GM21619 (cell line): Measurements from ENCODE around the gene SLC23A1.
A peak's percentile ranks its signal among the peaks of the same experiment; 100 is the strongest.

Experiments
- ATAC-seq: cut with Tn5 transposase; IDR thresholded peaks from one replicate; pipeline ENCODE4 v1.9.1; 2021; ENCODE audit not compliant: unreplicated experiment

SLC23A1 gene

DNA sequence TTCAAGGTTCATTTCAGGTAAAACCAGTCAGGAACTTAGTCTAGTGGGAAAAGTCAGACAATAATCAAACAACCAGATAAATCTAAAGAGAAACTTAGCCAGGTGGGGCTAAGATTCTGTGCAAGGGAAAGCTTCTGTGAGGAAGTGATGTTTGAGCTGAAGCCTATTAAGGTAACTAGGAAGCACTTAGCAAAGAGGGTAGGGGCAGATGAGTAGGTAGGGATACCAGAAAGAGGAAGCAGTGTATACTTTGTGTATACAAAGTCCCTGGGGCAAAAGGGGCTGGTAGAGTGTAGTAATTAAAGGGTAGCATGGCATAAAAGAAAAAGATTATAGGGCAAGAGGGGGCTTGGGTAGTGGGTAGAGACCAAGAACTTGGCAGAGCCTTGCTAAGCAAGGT is 24.4 kb upstream of the SLC23A1 start:
- ATAC-seq = no peak

DNA sequence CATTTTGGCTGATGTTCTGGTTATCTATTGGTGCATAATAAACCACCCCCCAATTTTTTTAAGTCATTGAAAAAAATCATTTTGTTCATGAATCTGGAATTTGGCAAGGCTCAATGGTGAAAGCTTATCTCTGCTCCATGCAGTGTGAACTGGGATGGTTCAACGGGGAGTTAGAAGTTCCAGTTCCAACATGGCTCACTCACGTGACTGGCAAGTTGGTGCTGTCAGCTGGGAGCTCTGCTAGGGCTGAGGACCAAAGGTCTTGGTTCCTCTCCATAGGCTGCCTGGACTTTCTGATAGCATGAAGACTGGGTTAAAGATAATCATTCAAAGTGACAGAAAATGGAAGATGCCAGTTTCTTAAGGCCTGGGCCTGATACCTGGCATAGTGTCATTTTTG is 23.9 kb upstream of the SLC23A1 start:
- no peak for ATAC-seq

DNA sequence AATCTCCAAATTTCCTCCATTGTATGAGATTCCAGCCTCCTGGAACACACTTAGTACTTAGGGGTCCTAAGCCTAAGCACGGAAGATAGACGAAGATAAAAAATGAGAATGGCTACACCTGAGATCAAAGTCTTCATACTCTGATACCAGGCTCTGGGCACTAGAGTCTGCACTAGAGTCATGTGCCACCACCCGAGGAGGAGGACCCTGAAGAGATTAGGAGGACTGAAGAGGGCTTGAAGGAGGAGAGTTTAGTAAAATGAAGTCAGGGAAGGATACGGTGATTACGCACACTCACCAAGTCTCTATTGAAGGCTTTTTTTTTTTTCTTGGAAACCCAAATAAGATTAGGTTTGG is 21.4 kb upstream of the SLC23A1 start:
- ATAC-seq = no peak

DNA sequence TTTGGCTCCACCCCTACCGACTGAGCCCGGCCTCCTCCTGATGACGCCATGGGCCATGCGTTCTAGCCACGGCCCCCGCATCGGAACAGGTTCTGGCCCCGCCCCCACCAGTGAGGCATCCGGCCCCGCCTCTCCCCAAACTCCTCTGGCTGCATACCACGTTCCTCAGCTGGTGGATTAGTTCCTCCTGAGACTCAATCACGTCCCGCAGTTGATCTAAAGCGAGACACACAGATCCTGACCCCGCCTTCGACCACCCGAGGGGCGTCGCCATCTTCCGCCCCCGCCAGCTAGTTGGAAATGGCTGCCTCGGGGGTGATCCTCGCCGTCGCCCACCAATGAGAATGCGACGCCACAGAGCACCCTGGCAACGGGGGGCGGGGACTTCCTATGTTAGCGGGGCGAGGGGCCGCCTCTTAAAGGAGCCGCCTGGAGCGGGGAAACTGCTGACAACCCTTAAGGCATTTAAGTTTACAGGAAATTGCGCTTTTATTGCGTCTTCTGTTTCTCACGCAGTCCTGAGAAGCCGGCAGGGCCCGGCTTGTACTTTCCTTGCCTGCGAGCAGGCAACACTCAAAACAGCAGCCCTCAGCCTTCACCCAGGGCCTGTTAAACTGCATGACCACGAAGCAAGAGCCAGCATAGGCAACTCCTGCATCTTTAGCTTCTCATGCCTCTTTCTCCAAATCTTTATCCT is 20.8 kb upstream of the SLC23A1 start, which contains the start of gene SPATA24:
SPATA24 (minus strand) TSS at position 303 of the 697 bp plus-strand sequence; CDS start at position 274, 29 bp downstream.
- peak; percentile 79 for ATAC-seq

DNA sequence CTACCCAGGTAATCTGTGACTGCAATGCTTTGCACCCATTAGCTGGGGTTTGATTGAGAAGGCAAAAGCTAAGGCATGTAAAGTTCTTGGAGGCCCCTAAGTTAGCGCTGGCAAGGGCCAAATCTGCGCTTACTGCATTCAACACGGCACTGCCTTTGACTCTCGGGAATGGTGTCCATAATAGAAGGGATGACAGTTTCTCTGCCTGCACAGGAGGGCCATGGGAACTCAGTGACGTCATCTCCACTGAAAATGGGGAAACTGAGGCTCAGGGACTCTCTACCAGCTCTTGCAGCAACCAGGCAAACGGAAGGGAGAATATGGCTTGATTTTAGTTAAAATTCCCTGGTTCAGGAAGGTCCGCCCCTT is 20.3 kb upstream of the SLC23A1 start:
- no peak for ATAC-seq

DNA sequence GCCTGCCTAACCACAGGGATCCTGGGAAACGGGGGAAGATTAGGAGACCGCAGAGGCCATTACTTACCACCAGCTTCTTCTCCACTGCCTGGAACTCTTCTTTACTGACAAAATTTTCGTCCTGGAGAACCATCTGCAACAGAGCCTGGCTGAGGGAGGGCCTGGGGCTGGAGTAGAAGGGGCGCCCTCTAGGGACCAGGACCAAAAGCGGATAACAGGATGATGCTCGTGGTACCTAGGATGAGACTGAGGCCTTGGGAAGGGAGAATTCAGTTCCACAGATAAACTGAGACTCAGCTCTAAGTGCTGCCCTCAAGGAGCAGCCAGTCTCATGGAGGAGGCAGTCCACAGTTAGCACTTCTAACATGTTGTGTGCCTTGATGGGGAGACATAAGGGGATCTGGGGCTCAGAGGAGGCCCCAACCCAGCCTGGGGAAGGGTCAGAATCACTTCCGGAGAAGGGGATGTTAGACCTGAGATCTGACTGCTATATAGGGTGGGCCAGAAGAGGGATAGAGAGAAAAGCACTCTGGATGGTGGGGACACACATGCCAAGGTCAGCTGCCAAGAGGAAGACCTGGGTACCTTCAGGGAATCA is 19.6 kb upstream of the SLC23A1 start:
- no peak for ATAC-seq

DNA sequence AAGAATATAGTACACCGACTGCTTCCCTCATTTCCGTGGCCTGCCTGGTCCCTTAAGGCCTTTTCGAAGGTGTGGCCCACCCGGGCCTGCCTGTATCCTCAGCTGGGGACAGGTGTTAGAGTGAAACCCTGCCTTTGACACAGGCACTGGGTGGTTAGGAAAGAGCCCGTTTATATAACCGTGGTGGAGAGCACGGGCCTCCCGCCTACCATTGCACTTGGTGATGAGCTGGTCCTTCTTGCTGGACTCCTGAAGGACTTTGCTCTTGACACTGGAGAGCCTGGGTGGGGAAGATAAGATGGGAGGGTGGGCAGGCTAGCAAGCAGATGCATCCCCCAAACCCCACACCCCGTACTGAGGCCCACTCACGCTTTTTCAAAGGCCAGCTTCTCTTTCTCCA is 18.4 kb upstream of the SLC23A1 start:
- ATAC-seq = no peak

DNA sequence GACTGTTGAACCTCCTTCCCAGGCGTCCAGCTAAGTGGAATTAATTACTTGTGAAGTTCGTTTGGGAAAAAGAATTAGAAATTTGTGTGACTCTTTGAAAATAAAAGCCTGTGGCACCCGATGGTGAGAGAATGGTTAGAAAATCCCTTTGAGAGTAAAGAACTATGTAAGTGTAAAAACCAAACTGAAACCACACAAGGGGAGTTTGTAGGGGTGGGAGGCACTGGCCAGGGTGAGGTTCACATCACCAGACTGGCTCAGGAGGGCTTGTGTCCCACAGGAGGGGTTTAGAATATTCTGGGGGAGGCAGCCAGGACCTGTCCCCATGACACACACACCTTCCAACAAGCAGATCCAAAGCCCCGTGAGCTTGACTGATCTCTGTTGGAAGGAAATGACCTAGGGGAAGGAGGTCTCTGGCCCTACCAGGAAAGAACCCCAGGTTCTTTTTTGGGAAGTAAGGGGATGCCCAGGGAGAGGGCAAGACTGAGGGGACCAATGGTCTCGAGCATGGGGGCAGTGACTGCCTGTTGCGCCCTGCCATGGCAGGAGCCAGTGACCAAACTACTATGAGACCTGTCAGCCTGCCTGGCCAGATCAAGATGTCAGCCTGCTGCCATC is 16.5 kb upstream of the SLC23A1 start:
- ATAC-seq = peak; percentile 24

DNA sequence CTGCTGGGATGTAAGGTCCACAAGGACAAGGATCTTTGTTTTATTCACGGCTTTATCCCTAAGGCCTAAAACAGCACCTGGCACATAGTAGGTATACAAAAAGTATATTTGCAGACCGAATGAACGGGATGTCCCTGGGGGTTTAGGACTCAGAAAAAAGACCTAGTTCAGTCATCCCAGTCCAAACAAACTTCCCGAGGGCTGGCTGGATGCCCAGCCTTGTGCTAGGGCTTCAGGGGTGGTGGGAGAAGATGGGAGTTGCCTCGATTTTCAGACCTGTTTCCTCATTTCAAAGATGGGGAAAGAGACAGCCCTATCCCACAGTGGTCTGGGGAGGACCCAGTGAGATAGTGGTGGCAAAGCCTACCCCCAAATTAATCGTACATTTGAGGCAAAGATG is 14.8 kb upstream of the SLC23A1 start:
- ATAC-seq = no peak

DNA sequence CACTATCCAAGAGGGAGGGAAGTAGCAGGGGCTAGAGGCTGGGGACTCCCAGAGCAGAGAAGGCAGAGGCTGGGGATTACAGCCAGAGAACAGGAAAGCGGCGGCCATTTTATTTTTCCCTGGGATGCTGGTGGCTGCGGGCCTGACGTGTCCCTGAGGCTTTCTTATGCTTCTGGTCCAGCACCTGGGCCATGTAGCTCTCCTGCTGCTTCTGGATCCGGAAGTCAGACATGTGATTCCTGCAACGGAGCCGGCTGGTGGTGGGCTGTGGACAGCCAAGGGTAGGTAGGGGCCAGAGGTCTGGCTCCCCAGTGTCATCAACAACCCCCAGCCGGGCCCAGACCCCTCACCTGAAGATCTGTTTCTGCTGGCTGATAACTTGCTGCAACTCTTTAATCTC is 13.6 kb upstream of the SLC23A1 start:
- no peak for ATAC-seq

DNA sequence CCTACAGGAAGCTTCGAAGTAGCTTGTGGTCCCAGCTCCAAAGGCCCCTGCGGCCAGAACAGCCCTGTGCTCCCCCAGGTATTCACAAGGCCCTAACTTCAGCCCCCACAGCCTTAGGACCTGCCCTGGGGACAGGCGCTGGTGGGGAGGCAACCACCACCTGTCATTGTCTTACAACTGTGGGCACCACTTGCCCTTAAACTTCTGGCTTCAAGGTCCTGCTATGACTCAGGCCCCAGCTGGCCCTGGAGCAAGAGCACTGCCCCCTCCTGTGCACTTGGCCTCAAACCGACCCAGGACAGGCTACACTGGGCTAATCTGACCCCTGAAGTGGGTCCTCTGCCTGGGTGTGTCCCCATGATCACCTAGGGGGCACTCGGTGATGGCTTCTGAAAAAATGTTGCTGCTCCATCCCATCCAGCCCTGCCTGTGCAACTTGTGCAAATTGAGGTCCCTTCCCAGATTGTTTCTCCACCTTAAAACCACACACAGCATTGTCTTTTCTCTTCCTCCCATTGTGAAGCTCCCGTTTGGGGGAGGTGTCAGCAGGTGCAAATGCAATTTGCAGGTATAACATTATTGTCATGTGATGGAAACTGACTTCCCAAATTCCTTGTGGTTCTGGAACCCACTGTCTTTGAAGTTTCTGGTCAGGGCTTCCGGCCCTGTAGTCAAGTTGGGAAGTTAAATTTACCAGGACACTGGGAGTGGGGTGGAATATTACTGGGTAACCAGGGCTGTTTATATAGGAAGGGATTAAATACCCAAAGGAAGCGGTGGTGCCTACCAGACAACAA is 12.9 kb upstream of the SLC23A1 start:
- no peak for ATAC-seq

DNA sequence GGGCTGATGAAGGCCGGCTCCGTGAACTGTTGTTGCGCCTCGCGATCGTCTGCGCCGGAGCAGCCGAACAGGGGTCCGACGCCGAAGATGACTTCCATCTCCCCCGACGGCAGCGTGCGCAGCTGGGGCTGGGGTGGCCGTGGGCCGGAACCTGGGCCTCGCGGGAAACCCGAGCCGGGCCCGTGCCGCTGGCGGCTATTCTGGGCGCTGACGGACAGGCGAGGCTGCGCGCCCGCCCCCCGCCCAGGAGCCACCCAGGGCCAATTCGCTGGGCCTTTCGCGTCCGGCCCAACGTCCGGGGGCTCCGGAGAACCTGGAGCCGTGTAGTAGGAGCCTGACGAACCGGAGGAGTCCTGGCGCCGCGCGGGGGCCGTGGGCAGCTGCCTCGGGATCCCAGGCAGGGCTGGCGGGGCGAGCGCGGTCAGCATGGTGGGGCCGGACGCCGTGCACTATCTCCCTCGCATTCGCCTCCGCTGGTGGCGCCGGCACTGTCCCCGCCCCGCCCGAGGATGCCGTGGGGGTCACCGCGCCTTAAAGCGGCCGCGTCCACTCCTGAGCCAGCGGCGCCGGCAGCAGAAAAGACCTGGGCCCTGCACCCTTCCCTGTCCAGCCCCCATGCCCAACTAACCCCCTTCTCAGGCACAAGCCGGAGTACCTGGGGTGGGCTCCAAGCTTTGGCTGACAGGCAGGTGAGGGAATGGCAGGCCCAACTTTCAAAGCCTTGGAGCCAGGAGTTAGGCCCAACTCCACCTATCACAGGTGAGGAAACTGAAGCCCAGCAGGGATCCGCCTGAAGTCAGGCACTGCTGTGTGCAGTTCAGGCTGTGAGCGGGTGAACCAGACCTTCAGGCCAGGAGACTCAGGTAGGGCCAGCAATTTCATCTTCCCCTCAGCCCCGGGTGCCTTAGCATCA is 11.8 kb upstream of the SLC23A1 start, which contains the start of gene PROB1:
PROB1 (minus strand) TSS at position 451 of the 913 bp plus-strand sequence; CDS start at position 428, 23 bp downstream.
- no peak for ATAC-seq

DNA sequence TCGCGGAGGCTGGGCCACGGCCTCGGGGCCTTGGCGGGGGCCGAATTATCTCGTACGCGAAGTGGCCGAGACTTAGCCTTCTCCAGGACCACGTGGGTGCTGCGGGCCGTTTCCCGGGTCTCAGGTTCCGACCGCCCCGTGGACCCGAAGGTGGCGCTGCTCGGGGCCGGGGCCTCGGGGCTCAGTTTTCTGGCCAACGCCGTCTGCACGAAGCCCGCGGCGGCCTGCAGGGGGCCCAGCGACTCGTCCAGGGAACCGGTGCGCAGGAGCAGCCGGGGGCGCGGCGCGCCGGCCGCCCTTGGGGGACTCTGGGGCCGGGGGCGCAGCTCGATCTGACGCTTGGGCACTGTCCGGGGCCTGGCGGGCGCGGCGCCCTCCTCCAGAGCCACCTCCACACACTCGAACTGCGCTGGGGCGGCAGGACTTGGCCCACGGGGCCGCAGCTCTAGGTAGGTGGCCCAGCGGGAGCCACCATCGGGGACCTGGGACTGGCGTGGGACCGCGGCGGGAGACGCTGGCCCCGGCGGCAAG is 11.1 kb upstream of the SLC23A1 start:
- ATAC-seq = no peak

DNA sequence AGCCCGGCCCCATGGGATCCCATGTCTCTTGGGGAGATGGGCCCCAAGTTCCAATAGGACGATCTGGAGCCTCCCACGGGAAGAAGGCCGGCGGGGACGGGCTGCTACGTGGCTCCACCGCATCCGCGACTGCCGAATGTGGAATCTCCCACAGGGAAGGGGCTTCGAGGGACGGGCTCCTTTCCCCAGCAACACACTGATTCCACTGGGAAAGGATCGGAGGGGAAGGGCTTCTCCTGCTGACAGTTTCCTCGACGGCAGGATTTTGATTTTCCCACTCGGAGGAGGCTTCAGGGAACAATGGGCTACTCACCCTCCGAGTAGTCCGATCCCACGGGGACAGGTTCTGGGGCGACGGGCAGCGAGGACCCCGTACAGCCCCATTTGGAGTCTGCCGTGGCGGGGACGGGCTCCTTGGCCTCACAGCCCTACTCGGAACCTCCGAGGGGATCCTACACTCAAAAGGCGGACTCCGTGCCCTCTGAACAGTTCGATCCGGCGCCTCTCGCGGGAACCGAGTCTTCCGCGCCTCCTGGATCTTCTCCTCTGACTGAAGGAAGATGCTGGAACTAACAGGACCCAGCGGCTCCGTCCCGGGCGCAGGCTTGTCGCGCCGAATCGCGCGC is 10.5 kb upstream of the SLC23A1 start:
- no peak for ATAC-seq

DNA sequence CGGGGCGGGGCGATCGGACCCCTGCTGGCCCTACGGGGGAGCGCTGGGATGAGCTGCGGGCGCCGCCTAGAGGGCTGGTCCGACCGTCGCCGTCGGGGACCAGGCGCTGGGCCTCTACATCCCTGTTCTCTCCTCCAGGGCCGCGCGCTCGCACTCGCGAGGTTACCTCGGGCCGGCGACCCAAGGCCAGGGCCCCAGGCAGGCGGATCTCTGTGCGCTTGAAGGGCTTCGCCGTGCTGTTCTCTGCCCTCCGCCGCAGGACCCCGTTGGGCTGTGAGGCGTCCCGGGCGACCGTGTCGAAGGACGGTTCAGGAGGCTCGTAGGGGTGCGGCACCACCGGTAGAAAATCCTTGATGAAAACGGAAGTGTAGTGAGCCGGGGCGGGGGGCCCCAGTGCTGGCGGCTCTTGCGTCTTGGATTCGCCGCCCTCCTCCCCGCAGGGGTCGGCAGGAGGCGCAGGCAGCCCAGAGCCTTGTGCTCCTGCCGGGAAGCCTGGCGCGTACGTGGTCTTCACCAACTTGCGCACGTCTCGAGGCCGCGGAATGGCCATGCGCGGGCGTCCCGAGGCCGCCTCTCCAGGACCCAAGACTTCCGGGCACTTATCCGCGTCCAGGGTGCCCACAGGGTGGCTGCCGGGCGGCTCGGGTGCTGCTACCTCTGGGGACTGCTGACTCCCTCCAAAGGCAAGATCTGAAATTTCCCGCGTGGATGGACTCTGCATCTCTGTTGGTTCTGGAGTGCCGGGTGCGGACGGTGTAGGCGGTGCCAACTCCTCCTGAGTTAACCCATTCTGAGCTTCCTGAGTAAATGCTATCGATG is 9.8 kb upstream of the SLC23A1 start:
- peak; percentile 42 for ATAC-seq

DNA sequence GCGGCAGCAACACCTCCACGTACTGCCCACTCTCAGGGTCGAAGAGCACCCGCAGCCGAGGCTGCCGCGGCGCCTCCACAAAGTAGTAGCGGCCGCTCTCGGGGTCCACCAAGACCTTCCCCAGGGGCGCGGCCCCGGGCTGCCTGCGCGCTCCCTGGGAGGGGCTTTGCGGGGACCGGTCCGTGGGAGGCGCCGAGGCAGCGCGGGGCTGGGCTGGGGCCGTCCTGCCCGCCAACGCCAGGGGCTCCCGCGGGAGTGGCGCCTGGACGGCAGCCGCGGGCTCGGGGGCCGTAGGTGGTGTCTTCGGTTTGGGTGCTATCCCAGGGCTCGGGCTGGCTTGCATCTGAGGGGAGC is 9.2 kb upstream of the SLC23A1 start:
- ATAC-seq = no peak

DNA sequence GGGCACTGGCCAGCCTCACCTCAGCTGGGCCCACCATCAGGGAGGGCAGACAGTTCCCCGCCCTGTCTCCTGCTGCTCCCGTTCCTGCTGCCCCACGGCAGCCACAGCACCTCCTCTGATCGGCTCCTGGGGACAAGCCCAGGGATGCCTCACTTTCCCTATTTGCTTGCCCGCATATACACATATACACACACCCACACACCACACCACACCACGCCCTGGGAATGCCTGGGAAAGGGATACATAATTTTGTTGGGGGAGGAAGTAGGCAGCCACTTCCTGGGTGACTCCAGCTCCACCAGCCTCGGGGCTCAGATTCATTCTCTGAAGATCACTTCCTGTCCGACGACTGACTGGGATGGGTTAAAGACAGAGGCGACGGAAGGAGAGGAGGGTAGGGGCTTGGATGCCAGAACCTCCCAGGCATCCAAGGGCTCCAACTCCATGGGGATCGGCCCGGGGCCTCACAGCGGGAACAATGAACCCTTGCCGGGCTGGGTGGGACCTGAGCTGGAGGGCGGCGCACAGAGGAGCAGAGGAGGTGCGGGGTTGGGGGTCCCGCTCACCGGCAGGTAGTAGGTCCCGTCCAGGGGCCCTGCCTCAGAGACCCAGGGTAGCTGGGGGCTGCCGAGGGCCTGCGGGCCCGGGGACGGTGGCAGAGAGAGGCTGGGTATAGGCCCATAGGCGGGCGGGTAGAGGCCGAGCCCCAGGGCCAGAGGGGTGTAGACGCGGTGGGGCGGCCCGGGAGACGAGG is 8.7 kb upstream of the SLC23A1 start:
- ATAC-seq = no peak
